H9 (cell line): ENCODE data around the gene CTNNA1. TPM values are rescaled to one million over a fixed set of nuclear protein-coding genes. Genes with fewer than 3 reads are reported as not detected.

Experiments
- DNase-seq: peaks from one replicate; pipeline ENCODE4 v3.0.0-alpha.2; 2017
- H2AFZ ChIP-seq: one replicate; pipeline ENCODE4 v1.6.1; 2013; ENCODE audit warnings: mild to moderate bottlenecking, low read length, control low read depth, moderate library complexity
- H2AK5ac ChIP-seq: 2 replicates; pipeline ENCODE4 v1.6.1; 2013; ENCODE audit warnings: low read length, control low read depth, mixed read lengths; ENCODE audit not compliant: insufficient read length
- H2BK120ac ChIP-seq: one replicate; pipeline ENCODE4 v1.6.1; 2013; ENCODE audit warnings: low read depth, mild to moderate bottlenecking, low read length, control low read depth, inconsistent platforms; ENCODE audit not compliant: poor library complexity, severe bottlenecking
- H2BK12ac ChIP-seq: 2 replicates; pipeline ENCODE4 v1.6.1; 2013; ENCODE audit warnings: low read length, control low read depth, mixed read lengths, low read depth; ENCODE audit not compliant: insufficient read length
- H2BK15ac ChIP-seq: 2 replicates; pipeline ENCODE4 v1.6.1; 2013; ENCODE audit warnings: low read depth, low read length, control low read depth
- H2BK20ac ChIP-seq: one replicate; pipeline ENCODE4 v1.6.1; 2013; ENCODE audit warnings: low read depth, mild to moderate bottlenecking, low read length, control low read depth, inconsistent platforms; ENCODE audit not compliant: poor library complexity, severe bottlenecking
- H2BK5ac ChIP-seq: 2 replicates; pipeline ENCODE4 v1.6.1; 2013; ENCODE audit warnings: low read length, control low read depth, mixed read lengths; ENCODE audit not compliant: insufficient read length
- H3K14ac ChIP-seq: 2 replicates; pipeline ENCODE4 v1.6.1; 2013; ENCODE audit warnings: low read length, control low read depth; ENCODE audit not compliant: insufficient read depth
- H3K18ac ChIP-seq: 2 replicates; pipeline ENCODE4 v1.6.1; 2013; ENCODE audit warnings: low read depth, mild to moderate bottlenecking, mixed read lengths, low read length, control low read depth; ENCODE audit not compliant: insufficient read length
- H3K23ac ChIP-seq: 2 replicates; pipeline ENCODE4 v1.6.1; 2013; ENCODE audit warnings: low read length, control low read depth, mixed read lengths, low read depth; ENCODE audit not compliant: insufficient read length
- H3K23me2 ChIP-seq: 2 replicates; pipeline ENCODE4 v1.6.1; 2013; ENCODE audit warnings: low read depth, mild to moderate bottlenecking, mixed read lengths, low read length, control low read depth; ENCODE audit not compliant: insufficient read length, poor library complexity, severe bottlenecking
- H3K27ac ChIP-seq: 2 replicates; pipeline ENCODE4 v1.5.1; 2013; ENCODE audit warnings: low read length, control low read depth, mixed read lengths, low read depth; ENCODE audit not compliant: insufficient read length
- H3K27me3 ChIP-seq: 2 replicates; pipeline ENCODE4 v1.6.1; 2013; ENCODE audit warnings: low read length, control low read depth, inconsistent platforms; ENCODE audit not compliant: insufficient read depth
- H3K4ac ChIP-seq: 2 replicates; pipeline ENCODE4 v1.6.1; 2013; ENCODE audit warnings: low read depth, mild to moderate bottlenecking, control low read depth, inconsistent platforms, low read length, moderate library complexity
- H3K4me1 ChIP-seq: 2 replicates; pipeline ENCODE4 v1.6.1; 2013; ENCODE audit warnings: low read length, control low read depth, inconsistent platforms; ENCODE audit not compliant: insufficient read depth
- H3K4me2 ChIP-seq: 2 replicates; pipeline ENCODE4 v1.6.1; 2013; ENCODE audit warnings: low read length, control low read depth, mixed read lengths; ENCODE audit not compliant: insufficient read length, insufficient read depth
- H3K56ac ChIP-seq: 2 replicates; pipeline ENCODE4 v1.6.1; 2013; ENCODE audit warnings: low read depth, mild to moderate bottlenecking, mixed read lengths, low read length, control low read depth; ENCODE audit not compliant: insufficient read length
- H3K79me1 ChIP-seq: 2 replicates; pipeline ENCODE4 v1.6.1; 2013; ENCODE audit warnings: low read depth, mild to moderate bottlenecking, moderate library complexity, low read length, control low read depth, inconsistent platforms; ENCODE audit not compliant: insufficient read depth, poor library complexity, severe bottlenecking
- H3K79me2 ChIP-seq: 2 replicates; pipeline ENCODE4 v1.6.1; 2013; ENCODE audit warnings: low read length, control low read depth, inconsistent platforms; ENCODE audit not compliant: insufficient read depth
- H3K9ac ChIP-seq: 2 replicates; pipeline ENCODE4 v1.6.1; 2013; ENCODE audit warnings: low read length, control low read depth, mixed read lengths; ENCODE audit not compliant: insufficient read length; ENCODE audit errors: extremely low read depth
- H3K9me3 ChIP-seq: one replicate; pipeline ENCODE4 v1.6.1; 2013; ENCODE audit warnings: low read depth, low read length, inconsistent platforms; ENCODE audit not compliant: control insufficient read depth
- H3T11ph ChIP-seq: one replicate; pipeline ENCODE4 v1.6.1; 2013; ENCODE audit warnings: mild to moderate bottlenecking, low read length, control low read depth, inconsistent platforms
- H4K20me1 ChIP-seq: one replicate; pipeline ENCODE4 v1.6.1; 2013; ENCODE audit not compliant: control insufficient read depth, insufficient read length, insufficient read depth
- H4K5ac ChIP-seq: 2 replicates; pipeline ENCODE4 v1.6.1; 2013; ENCODE audit warnings: low read depth, mild to moderate bottlenecking, mixed read lengths, low read length, control low read depth; ENCODE audit not compliant: insufficient read length
- H4K8ac ChIP-seq: replicated peaks from 2 replicates; pipeline ENCODE4 v1.6.1; 2013; ENCODE audit warnings: low read length, control low read depth, mixed read lengths, low read depth; ENCODE audit not compliant: insufficient read length
- H4K91ac ChIP-seq: 2 replicates; pipeline ENCODE4 v1.6.1; 2013; ENCODE audit warnings: low read depth, mild to moderate bottlenecking, moderate library complexity, mixed read lengths, low read length, control low read depth; ENCODE audit not compliant: insufficient read length
- H3K27ac Mint-ChIP-seq, 3 experiments: 2 replicates in 2 of 3; 3 replicates in 1 of 3; pipeline ENCODE4 v1.8.0; 2020 to 2021; ENCODE audit warnings: mixed read lengths in 3 of 3, mild to moderate bottlenecking in 1 of 3, moderate library complexity in 1 of 3
- H3K27me3 Mint-ChIP-seq: 2 replicates; pipeline ENCODE4 v1.8.0; 2021; ENCODE audit warnings: low read depth, mild to moderate bottlenecking, moderate library complexity, mixed read lengths
- H3K36me3 Mint-ChIP-seq, 3 experiments: 2 replicates in 2 of 3; 3 replicates in 1 of 3; pipeline ENCODE4 v1.8.0; 2020 to 2021; ENCODE audit warnings: low read depth in 3 of 3, mixed read lengths in 3 of 3; ENCODE audit not compliant: insufficient read depth in 1 of 3
- H3K4me1 Mint-ChIP-seq, 2 experiments: 2 replicates each; pipeline ENCODE4 v1.8.0; 2020; ENCODE audit warnings: mixed read lengths in 2 of 2
- H3K4me3 Mint-ChIP-seq, 2 experiments: 2 replicates in 1 of 2; 3 replicates in 1 of 2; pipeline ENCODE4 v1.8.0; 2020 to 2021; ENCODE audit warnings: mild to moderate bottlenecking in 2 of 2, mixed read lengths in 2 of 2, moderate library complexity in 1 of 2
- H3K9me3 Mint-ChIP-seq, 2 experiments: 2 replicates in 1 of 2; 3 replicates in 1 of 2; pipeline ENCODE4 v1.8.0; 2020; ENCODE audit warnings: mild to moderate bottlenecking in 2 of 2, mixed read lengths in 2 of 2, moderate library complexity in 1 of 2
- WGBS: extraction: QIAGEN DNeasy Blood & Tissue Kit; methylation state at CpG from one replicate; pipeline ENCODE4 v1.1.7; 2013; ENCODE audit warnings: missing lambda C conversion rate, low lambda C conversion rate, mixed read lengths; ENCODE audit not compliant: insufficient read length; ENCODE audit errors: extremely low coverage; 5-methylcytosine and 5-hydroxymethylcytosine counted together
- total RNA-seq: library from RNA; stranded (reverse); gene quantifications from 2 replicates; pipeline ENCODE4 v1.2.1, GENCODE V29; 2021
- TF ChIP-seq, protein P1 (sequence below): fragments of 200-600 bp; sonication (generic); conservative IDR thresholded peaks from 3 replicates; pipeline ENCODE4 v1.8.0; 2021; ENCODE audit warnings: antibody characterized with exemption, mild to moderate bottlenecking

Gene CTNNA1
- total RNA-seq, 1 experiment from 2014 or later, result 354 TPM

DNA sequence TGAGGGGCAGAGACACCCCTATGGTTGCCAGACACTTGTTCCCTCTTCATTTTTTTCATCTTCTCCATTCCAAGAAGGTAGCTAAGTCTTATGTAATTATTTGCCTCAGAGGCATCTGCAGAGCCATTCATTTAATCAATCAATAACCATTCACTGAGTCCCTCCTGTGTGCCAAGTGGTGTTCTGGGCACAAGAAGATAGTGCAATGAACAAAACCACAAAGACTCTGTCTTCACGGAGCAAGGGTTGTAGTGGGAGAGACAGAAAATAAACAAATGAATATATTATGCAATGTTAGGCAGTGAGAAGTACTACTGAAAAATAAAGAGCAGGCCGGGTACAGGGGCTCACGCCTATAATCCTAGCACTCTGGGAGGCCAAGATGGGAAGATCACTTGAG is 41.4 kb upstream of the CTNNA1 start:
- Mint-ChIP-seq H3K4me3 (no peak overlapping the region), H3K9me3 (no peaks in the 10 kb centered on the region), H3K27me3 (no peaks in the 10 kb centered on the region), H3K36me3 (no peaks in the 10 kb centered on the region), H3K27ac (no peak overlapping the region), H3K4me1 (peaks cover 37% of the 10 kb centered on the region in 2 experiments)
- H3K27me3 ChIP-seq, result no peaks in the 10 kb centered on the region
- peaks cover 10% of the 10 kb centered on the region; the same call in 1 of the 2 replicates for H3K4me1 ChIP-seq
- TF ChIP-seq, protein P1, sequence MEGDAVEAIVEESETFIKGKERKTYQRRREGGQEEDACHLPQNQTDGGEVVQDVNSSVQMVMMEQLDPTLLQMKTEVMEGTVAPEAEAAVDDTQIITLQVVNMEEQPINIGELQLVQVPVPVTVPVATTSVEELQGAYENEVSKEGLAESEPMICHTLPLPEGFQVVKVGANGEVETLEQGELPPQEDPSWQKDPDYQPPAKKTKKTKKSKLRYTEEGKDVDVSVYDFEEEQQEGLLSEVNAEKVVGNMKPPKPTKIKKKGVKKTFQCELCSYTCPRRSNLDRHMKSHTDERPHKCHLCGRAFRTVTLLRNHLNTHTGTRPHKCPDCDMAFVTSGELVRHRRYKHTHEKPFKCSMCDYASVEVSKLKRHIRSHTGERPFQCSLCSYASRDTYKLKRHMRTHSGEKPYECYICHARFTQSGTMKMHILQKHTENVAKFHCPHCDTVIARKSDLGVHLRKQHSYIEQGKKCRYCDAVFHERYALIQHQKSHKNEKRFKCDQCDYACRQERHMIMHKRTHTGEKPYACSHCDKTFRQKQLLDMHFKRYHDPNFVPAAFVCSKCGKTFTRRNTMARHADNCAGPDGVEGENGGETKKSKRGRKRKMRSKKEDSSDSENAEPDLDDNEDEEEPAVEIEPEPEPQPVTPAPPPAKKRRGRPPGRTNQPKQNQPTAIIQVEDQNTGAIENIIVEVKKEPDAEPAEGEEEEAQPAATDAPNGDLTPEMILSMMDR, result no peak
- H4K8ac ChIP-seq, result no peak overlapping the region
- no peak overlapping the region for H3K9ac ChIP-seq
- no peak overlapping the region for H2BK5ac ChIP-seq
- no peak overlapping the region for H4K5ac ChIP-seq
- H3K79me1 ChIP-seq, result no peaks in the 10 kb centered on the region
- no peak overlapping the region for H3K18ac ChIP-seq
- no peak overlapping the region for H3K4ac ChIP-seq
- H4K91ac ChIP-seq, result no peak overlapping the region
- no peak overlapping the region for H2BK12ac ChIP-seq
- DNase-seq, result no peak
- no CpG with 5 or more reads among the region's 3 CpGs for WGBS
- H2AK5ac ChIP-seq, result no peak overlapping the region
- H3K4me2 ChIP-seq, result no peak overlapping the region
- H3K23ac ChIP-seq, result no peak overlapping the region
- H2BK15ac ChIP-seq, result no peak overlapping the region
- H2BK20ac ChIP-seq, result no peak overlapping the region
- H3K56ac ChIP-seq, result no peak overlapping the region
- H2AFZ ChIP-seq, result no peak overlapping the region
- no peaks in the 10 kb centered on the region for H4K20me1 ChIP-seq
- no peak overlapping the region for H3T11ph ChIP-seq
- no peaks in the 10 kb centered on the region for H3K23me2 ChIP-seq
- H2BK120ac ChIP-seq, result no peak overlapping the region
- no peak overlapping the region for H3K27ac ChIP-seq
- H3K79me2 ChIP-seq, result no peaks in the 10 kb centered on the region
- no peaks in the 10 kb centered on the region for H3K9me3 ChIP-seq
- no peak overlapping the region for H3K14ac ChIP-seq
